Measurements from ENCODE around the gene SMOC1. TPM values are rescaled to one million over a fixed set of nuclear protein-coding genes. Genes with fewer than 3 reads are reported as not detected.

SMOC1 gene
- total RNA-seq, 1 experiment from 2014 or later = 0.68 TPM

GRCh38 chr14:70023871-70024270, 144.7 kb downstream of the SMOC1 start:
- H3K27me3 Mint-ChIP-seq (ENCODE audit: low read depth) = no peaks in the 10 kb centered on the region; the same call in none of the 2 replicates
- H3K27ac Mint-ChIP-seq = no peak overlapping the region
- Histone ChIP-seq H3K56ac (ENCODE audit: insufficient read length, low read depth, low read length) (no peak overlapping the region), H3K79me1 (ENCODE audit: insufficient read depth, low read depth, low read length, poor library complexity, severe bottlenecking) (no peaks in the 10 kb centered on the region), H3K14ac (ENCODE audit: insufficient read depth, low read length) (no peak overlapping the region), H3K79me2 (ENCODE audit: insufficient read depth, low read length) (no peaks in the 10 kb centered on the region), H2BK5ac (ENCODE audit: insufficient read length, low read length) (no peak overlapping the region), H2BK15ac (ENCODE audit: low read depth, low read length) (no peak overlapping the region), H3T11ph (ENCODE audit: low read length) (no peak overlapping the region), H4K8ac (replicated peaks; ENCODE audit: insufficient read length, low read depth, low read length) (no peak overlapping the region), H3K27me3 (ENCODE audit: insufficient read depth, low read length) (no peaks in the 10 kb centered on the region), H3K9ac (ENCODE audit: extremely low read depth, insufficient read length, low read length) (no peak overlapping the region), H3K23me2 (ENCODE audit: insufficient read length, low read depth, low read length, poor library complexity, severe bottlenecking) (no peaks in the 10 kb centered on the region), H2BK120ac (ENCODE audit: low read depth, low read length, poor library complexity, severe bottlenecking) (no peak overlapping the region), H3K4me1 (ENCODE audit: insufficient read depth, low read length) (no peaks in the 10 kb centered on the region), H4K20me1 (ENCODE audit: control insufficient read depth, insufficient read depth, insufficient read length) (no peaks in the 10 kb centered on the region), H3K27ac (ENCODE audit: insufficient read length, low read depth, low read length) (no peak overlapping the region), H2AFZ (ENCODE audit: low read length) (no peak overlapping the region), H2BK12ac (ENCODE audit: insufficient read length, low read depth, low read length) (no peak overlapping the region), H3K23ac (ENCODE audit: insufficient read length, low read depth, low read length) (no peak overlapping the region), H3K18ac (ENCODE audit: insufficient read length, low read depth, low read length) (no peak overlapping the region), H3K9me3 (ENCODE audit: control insufficient read depth, low read depth, low read length) (no peaks in the 10 kb centered on the region), H2BK20ac (ENCODE audit: low read depth, low read length, poor library complexity, severe bottlenecking) (no peak overlapping the region), H3K4ac (ENCODE audit: low read depth, low read length) (no peak overlapping the region), H2AK5ac (ENCODE audit: insufficient read length, low read length) (no peak overlapping the region), H3K4me2 (ENCODE audit: insufficient read depth, insufficient read length, low read length) (no peak overlapping the region), H4K5ac (ENCODE audit: insufficient read length, low read depth, low read length) (no peak overlapping the region), H4K91ac (ENCODE audit: insufficient read length, low read depth, low read length) (no peak overlapping the region)
- H3K9me3 Mint-ChIP-seq = no peaks in the 10 kb centered on the region
- WGBS (ENCODE audit: extremely low coverage, insufficient read length, low lambda C conversion rate) = no CpG with 5 or more reads among the region's 1 CpG
- TF ChIP-seq CTCF (conservative IDR thresholded peaks at IDR 0.05) = no peak
- H3K36me3 Mint-ChIP-seq (ENCODE audit: insufficient read depth in 1 of 3, low read depth in 3 of 3) = no peaks in the 10 kb centered on the region
- no peak overlapping the region for H3K4me3 Mint-ChIP-seq
- no peak for DNase-seq
- peaks cover 4 to 6% of the 10 kb centered on the region in 2 experiments; a peak in 3 of 4 replicates for H3K4me1 Mint-ChIP-seq

Data from H9 (cell line).